ENCODE data around the gene MZB1. TPM values are rescaled to one million over a fixed set of nuclear protein-coding genes. Genes with fewer than 3 reads are reported as not detected.
"Not testable (repeated sequence)": the region's sequence is repeated elsewhere in the genome, so short reads cannot be mapped to it uniquely, and the experiment has no call there.

The MZB1 gene
- total RNA-seq, 1 donor from 2014 or later, result 5.2 TPM

GRCh38 chr5:139358064-139358463, 31.6 kb downstream of the MZB1 start:
- no peak for ATAC-seq

GRCh38 chr5:139355900-139356299, 33.8 kb downstream of the MZB1 start:
- H3K4me3 ChIP-seq; intact Hi-C loops (cut with DNase I); ATAC-seq; H3K4me1 ChIP-seq; DNase-seq; H3K27me3 ChIP-seq; H3K9me3 ChIP-seq; H3K27ac ChIP-seq: not testable (repeated sequence)
- peaks cover 17% of the 10 kb centered on the region for H3K36me3 ChIP-seq

More at GRCh38 chr5:139358064-139358463, 31.6 kb downstream of the MZB1 start:
- no peak overlapping the region for H3K4me3 ChIP-seq
- H3K36me3 ChIP-seq, result peaks cover 17% of the 10 kb centered on the region
- H3K9me3 ChIP-seq, result no peaks in the 10 kb centered on the region
- no peaks in the 10 kb centered on the region for H3K4me1 ChIP-seq
- H3K27me3 ChIP-seq, result no peaks in the 10 kb centered on the region
- no peak overlapping the region for H3K27ac ChIP-seq
- intact Hi-C loops (cut with DNase I), result no loop called here
- DNase-seq, result no peak
- TF ChIP-seq CTCF (IDR thresholded peaks at IDR 0.05), result no peak

GRCh38 chr5:139354186-139354585, 35.5 kb downstream of the MZB1 start:
- Histone ChIP-seq H3K4me1 (no peaks in the 10 kb centered on the region), H3K9me3 (no peaks in the 10 kb centered on the region), H3K36me3 (peaks cover 17% of the 10 kb centered on the region), H3K27ac (no peak overlapping the region), H3K27me3 (no peaks in the 10 kb centered on the region), H3K4me3 (no peak overlapping the region)
- TF ChIP-seq CTCF (IDR thresholded peaks at IDR 0.05), result no peak
- intact Hi-C loops (cut with DNase I), result no loop called here
- no peak for DNase-seq
- no peak for ATAC-seq

- ATAC-seq; H3K9me3 ChIP-seq; intact Hi-C loops (cut with DNase I); H3K36me3 ChIP-seq; H3K27me3 ChIP-seq; H3K27ac ChIP-seq; DNase-seq; H3K4me3 ChIP-seq: not testable (repeated sequence)
- H3K4me1 ChIP-seq, result peaks cover 15% of the 10 kb centered on the region
These were observed 41.9 kb downstream of the MZB1 start for GRCh38 chr5:139347863-139348262.

- H3K9me3 ChIP-seq; ATAC-seq; H3K4me3 ChIP-seq; H3K36me3 ChIP-seq; intact Hi-C loops (cut with DNase I); DNase-seq; H3K27ac ChIP-seq; H3K27me3 ChIP-seq: not testable (repeated sequence)
- H3K4me1 ChIP-seq, result peaks cover 21% of the 10 kb centered on the region
These were observed 44.3 kb downstream of the MZB1 start for GRCh38 chr5:139345442-139345841.

GRCh38 chr5:139344177-139344576, 45.5 kb downstream of the MZB1 start:
- DNase-seq (no peak), ATAC-seq (no peak)
- no peaks in the 10 kb centered on the region for H3K36me3 ChIP-seq
- H3K27me3 ChIP-seq, result no peaks in the 10 kb centered on the region
- no peak overlapping the region for H3K27ac ChIP-seq
- H3K4me3 ChIP-seq, result no peak overlapping the region
- peaks cover 21% of the 10 kb centered on the region for H3K4me1 ChIP-seq
- no peaks in the 10 kb centered on the region for H3K9me3 ChIP-seq
- intact Hi-C loops (cut with DNase I), result no loop called here
- TF ChIP-seq CTCF (IDR thresholded peaks at IDR 0.05), result no peak

GRCh38 chr5:139343476-139343875, 46.2 kb downstream of the MZB1 start:
- TF ChIP-seq CTCF (IDR thresholded peaks at IDR 0.05), result no peak
- Histone ChIP-seq H3K4me1 (peaks cover 21% of the 10 kb centered on the region), H3K27ac (no peak overlapping the region), H3K9me3 (no peaks in the 10 kb centered on the region), H3K27me3 (no peaks in the 10 kb centered on the region), H3K36me3 (no peaks in the 10 kb centered on the region), H3K4me3 (peak overlapping the region; percentile 90)
- DNase-seq, result no peak
- ATAC-seq, result no peak
- intact Hi-C loops (cut with DNase I), result no loop called here
